HepG2 (cell line): Measurements from ENCODE around the gene UBALD1. TPM values are rescaled to one million over a fixed set of nuclear protein-coding genes. Genes with fewer than 3 reads are reported as not detected.

Experiments used
- AHR ChIP-seq: IDR thresholded peaks from 2 replicates; pipeline ENCODE4 v1.6.1; 2018; ENCODE audit warnings: missing genetic modification reagents, missing compliant biosample characterization
- ASH2L ChIP-seq: fragments of 300-600, 200-600 bp; sonication (generic); IDR thresholded peaks from 2 replicates; pipeline ENCODE4 v1.7.0; 2017; ENCODE audit warnings: low read depth, mild to moderate bottlenecking, moderate library complexity, mixed read lengths, low read length; ENCODE audit not compliant: insufficient read length
- DPF2 ChIP-seq: sonication (generic); formaldehyde crosslinking; IDR thresholded peaks from 2 replicates; pipeline ENCODE4 v1.4.0; 2020; ENCODE audit warnings: mild to moderate bottlenecking, low read depth, missing genetic modification reagents, borderline replicate concordance
- EED ChIP-seq: sonication (generic); formaldehyde crosslinking; IDR thresholded peaks from 2 replicates; pipeline ENCODE4 v1.5.0; 2020; ENCODE audit warnings: mild to moderate bottlenecking, missing genetic modification reagents
- ETS1 ChIP-seq: sonication (generic); formaldehyde crosslinking; IDR thresholded peaks from 2 replicates; pipeline ENCODE4 v1.4.0; 2020; ENCODE audit warnings: missing genetic modification reagents
- JUNB ChIP-seq: sonication (generic); formaldehyde crosslinking; IDR thresholded peaks from 2 replicates; pipeline ENCODE4 v1.8.0; 2022; ENCODE audit warnings: missing genetic modification reagents, mild to moderate bottlenecking, borderline replicate concordance
- KIAA2018 ChIP-seq: sonication (generic); formaldehyde crosslinking; IDR thresholded peaks from 2 replicates; pipeline ENCODE4 v1.5.0; 2020; ENCODE audit warnings: mild to moderate bottlenecking, missing genetic modification reagents, borderline replicate concordance
- NFRKB ChIP-seq: fragments of 450-650 bp; IDR thresholded peaks from 2 replicates; pipeline ENCODE4 v1.6.1; 2017
- RARG ChIP-seq: sonication (generic); formaldehyde crosslinking; IDR thresholded peaks from 2 replicates; pipeline ENCODE4 v1.4.0; 2020; ENCODE audit warnings: low read depth, mild to moderate bottlenecking, missing genetic modification reagents
- RCOR2 ChIP-seq: IDR thresholded peaks from 2 replicates; pipeline ENCODE4 v1.6.1; 2016; ENCODE audit warnings: missing biosample characterization, missing genetic modification reagents
- RXRA ChIP-seq: sonication (generic); formaldehyde crosslinking; IDR thresholded peaks from 2 replicates; pipeline ENCODE4 v1.5.1; 2020; ENCODE audit warnings: missing genetic modification reagents
- TAF1 ChIP-seq: sonication (generic); formaldehyde crosslinking; IDR thresholded peaks from 2 replicates; pipeline ENCODE4 v1.4.0; 2020; ENCODE audit warnings: missing genetic modification reagents
- TOPORS ChIP-seq: sonication (generic); formaldehyde crosslinking; IDR thresholded peaks from 2 replicates; pipeline ENCODE4 v1.8.0; 2023; ENCODE audit warnings: mild to moderate bottlenecking, missing genetic modification reagents
- ZBTB33 ChIP-seq: sonication (generic); formaldehyde crosslinking; IDR thresholded peaks from 2 replicates; pipeline ENCODE4 v1.4.0; 2020; ENCODE audit warnings: missing genetic modification reagents
- ZKSCAN1 ChIP-seq: fragments of 150-350 bp; IDR thresholded peaks from 2 replicates; pipeline ENCODE4 v1.6.1; 2014; ENCODE audit warnings: low read length
- ZNF24 ChIP-seq: fragments of 450-650 bp; IDR thresholded peaks from 2 replicates; pipeline ENCODE4 v1.6.1; 2017; ENCODE audit warnings: antibody characterized with exemption, mild to moderate bottlenecking
- ZNF598 ChIP-seq: sonication (generic); formaldehyde crosslinking; IDR thresholded peaks from 2 replicates; pipeline ENCODE4 v1.5.1; 2020; ENCODE audit warnings: mild to moderate bottlenecking, missing genetic modification reagents, borderline replicate concordance
- ZNF629 ChIP-seq: sonication (generic); formaldehyde crosslinking; conservative IDR thresholded peaks from 2 replicates; pipeline ENCODE4 v1.5.0; 2020; ENCODE audit warnings: missing genetic modification reagents
- ZNF777 ChIP-seq: sonication (generic); formaldehyde crosslinking; IDR thresholded peaks from 2 replicates; pipeline ENCODE4 v1.4.0; 2020; ENCODE audit warnings: missing genetic modification reagents
- polyA plus RNA-seq, 8 experiments: library from polyadenylated mRNA; depleted of rRNA in 3 of 8; stranded (reverse) in 7 of 8; unstranded in 1 of 8; fragments of >200 nt; fragmentation: Illumina TruSeq in 4 of 8; extraction: Trizol in 4 of 8; gene quantifications; 2 replicates each; pipeline versions ENCODE4 v1.2.1 to v1.2.3, GENCODE V29; 2011 to 2016; ENCODE audit warnings: low read depth in 4 of 8, missing spikeins in 1 of 8, mixed read lengths in 1 of 8; ENCODE audit not compliant: insufficient read depth in 1 of 8
- total RNA-seq, 5 experiments: library from RNA; depleted of rRNA; stranded (reverse); fragments of >200 nt; fragmentation: Illumina TruSeq; extraction: Trizol; gene quantifications; 2 replicates each; pipeline ENCODE4 v1.2.3, GENCODE V29; 2016; ENCODE audit warnings: low read depth in 1 of 5

Gene UBALD1
- total and polyA plus RNA-seq, 2 of the 13 experiments (the other 11 are each of a cell fraction or from before 2014, with no cell fraction given): 6.8 to 12.3 TPM

GRCh38 chr16:4615384-4616046 is 827 bp upstream of the UBALD1 start (continued):
- TF ChIP-seq KIAA2018 (CRISPR knock-in tag) (no peak), ASH2L (no peak), ZNF598 (CRISPR knock-in tag) (no peak), TOPORS (CRISPR knock-in tag) (no peak), ZBTB33 (0 out of 2 replicates have a peak, but pooled peaks have one; percentile 6), ZNF777 (CRISPR knock-in tag) (no peak), ZNF629 (no peak), RARG (CRISPR knock-in tag) (no peak), AHR (CRISPR knock-in tag) (no peak), RXRA (CRISPR knock-in tag) (no peak), DPF2 (no peak), NFRKB (no peak), TAF1 (no peak), JUNB (CRISPR knock-in tag) (no peak), ETS1 (CRISPR knock-in tag) (no peak), ZNF24 (peak; percentile 86; the same call in 1 of the 2 replicates), RCOR2 (no peak), EED (CRISPR knock-in tag) (no peak), ZKSCAN1 (peak; percentile 67)
